Activated naive CD4-positive, alpha-beta T cell (primary cell): ENCODE results near the gene POLDIP3.

ENCODE experiments used
- DNase-seq, 4 experiments: peaks; one replicate each; lab custom pipeline; 2025; lab: John Stamatoyannopoulos, UW

The POLDIP3 gene

GRCh38 chr22:42614312-42615091 is at the start of gene POLDIP3:
POLDIP3 (minus strand) TSS chr22:42614883; CDS start chr22:42614857, 26 bp downstream.
- peak; percentile 98 to 99 (median 98) for DNase-seq

- peak; percentile 64 to 75 (median 70) for DNase-seq
Observed at GRCh38 chr22:42661985-42662831, 47.5 kb upstream of the POLDIP3 start.

DNA sequence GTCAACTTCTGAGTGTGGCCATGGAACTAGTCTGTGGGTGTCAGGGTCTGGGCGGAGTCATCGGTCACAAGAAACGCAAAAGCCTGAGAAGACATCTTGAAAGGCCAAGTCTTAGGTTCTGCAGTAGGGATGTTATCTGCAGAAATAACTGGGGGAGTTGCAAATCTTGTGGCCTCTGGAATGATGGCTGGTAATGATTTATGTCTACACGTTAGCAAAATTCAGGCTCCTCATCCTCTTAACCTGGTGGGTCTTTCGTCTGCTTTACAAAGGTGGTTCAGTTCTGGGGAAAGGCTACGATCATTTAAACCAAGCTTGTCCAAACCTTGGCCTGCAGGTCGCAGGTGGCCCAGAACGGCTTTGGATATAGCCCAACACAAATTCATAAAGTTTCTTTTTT is 41.9 kb upstream of the POLDIP3 start:
- DNase-seq: no peak

DNA sequence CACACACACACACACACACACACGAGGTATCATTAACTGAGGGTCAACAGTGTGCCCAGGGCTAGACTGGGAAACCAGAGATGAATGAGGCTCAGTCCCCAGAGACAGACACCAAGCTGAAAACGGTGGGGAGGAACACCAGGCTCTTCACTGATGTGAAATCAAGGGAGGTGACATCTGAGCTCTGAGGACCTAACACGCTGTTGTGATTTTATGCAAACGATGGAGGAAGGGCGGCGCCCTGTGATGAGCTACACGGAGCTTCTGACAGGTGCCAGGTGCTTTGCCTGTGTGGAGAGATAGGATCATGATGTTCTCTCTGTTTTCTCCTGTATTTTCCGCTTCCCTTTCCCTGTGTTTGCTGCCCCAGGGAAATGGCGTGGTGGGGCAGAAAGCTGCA is 41.0 kb upstream of the POLDIP3 start:
- DNase-seq: no peak

- no peak for DNase-seq
Observed at GRCh38 chr22:42654436-42655073, 39.9 kb upstream of the POLDIP3 start.

DNA sequence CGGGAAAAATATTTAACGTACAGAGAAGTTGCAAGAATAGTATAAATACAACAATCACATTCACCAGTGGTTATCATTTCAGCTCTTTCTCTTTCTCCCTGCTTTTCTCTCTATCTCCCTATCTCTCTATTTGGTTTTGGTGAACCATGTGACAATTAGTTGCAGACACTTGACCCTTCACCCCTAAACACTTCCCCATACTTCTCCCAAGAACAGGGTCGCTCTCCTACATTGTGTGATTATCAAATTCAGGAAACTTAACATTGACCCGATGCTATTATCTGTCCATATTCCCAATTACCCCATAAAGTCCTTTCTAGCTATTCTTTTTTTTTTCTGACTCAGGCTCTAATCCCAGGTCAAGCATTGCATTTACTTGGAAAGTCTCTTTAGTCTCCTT is 39.3 kb upstream of the POLDIP3 start:
- DNase-seq: no peak

- no peak for DNase-seq
Observed at GRCh38 chr22:42651134-42651533, 36.5 kb upstream of the POLDIP3 start.

- DNase-seq: peak; percentile 29 to 69 (median 49)
Observed at GRCh38 chr22:42649246-42650099, 34.8 kb upstream of the POLDIP3 start, which contains the start of gene CYB5R3. CYB5R3 (minus strand) TSS chr22:42649392; CDS start chr22:42649315, 77 bp downstream.

- peak in 1 of 4 experiments; percentile 16 for DNase-seq
Observed at GRCh38 chr22:42648368-42649245, 33.9 kb upstream of the POLDIP3 start.

GRCh38 chr22:42648017-42648367 is 33.3 kb upstream of the POLDIP3 start:
- no peak for DNase-seq

DNA sequence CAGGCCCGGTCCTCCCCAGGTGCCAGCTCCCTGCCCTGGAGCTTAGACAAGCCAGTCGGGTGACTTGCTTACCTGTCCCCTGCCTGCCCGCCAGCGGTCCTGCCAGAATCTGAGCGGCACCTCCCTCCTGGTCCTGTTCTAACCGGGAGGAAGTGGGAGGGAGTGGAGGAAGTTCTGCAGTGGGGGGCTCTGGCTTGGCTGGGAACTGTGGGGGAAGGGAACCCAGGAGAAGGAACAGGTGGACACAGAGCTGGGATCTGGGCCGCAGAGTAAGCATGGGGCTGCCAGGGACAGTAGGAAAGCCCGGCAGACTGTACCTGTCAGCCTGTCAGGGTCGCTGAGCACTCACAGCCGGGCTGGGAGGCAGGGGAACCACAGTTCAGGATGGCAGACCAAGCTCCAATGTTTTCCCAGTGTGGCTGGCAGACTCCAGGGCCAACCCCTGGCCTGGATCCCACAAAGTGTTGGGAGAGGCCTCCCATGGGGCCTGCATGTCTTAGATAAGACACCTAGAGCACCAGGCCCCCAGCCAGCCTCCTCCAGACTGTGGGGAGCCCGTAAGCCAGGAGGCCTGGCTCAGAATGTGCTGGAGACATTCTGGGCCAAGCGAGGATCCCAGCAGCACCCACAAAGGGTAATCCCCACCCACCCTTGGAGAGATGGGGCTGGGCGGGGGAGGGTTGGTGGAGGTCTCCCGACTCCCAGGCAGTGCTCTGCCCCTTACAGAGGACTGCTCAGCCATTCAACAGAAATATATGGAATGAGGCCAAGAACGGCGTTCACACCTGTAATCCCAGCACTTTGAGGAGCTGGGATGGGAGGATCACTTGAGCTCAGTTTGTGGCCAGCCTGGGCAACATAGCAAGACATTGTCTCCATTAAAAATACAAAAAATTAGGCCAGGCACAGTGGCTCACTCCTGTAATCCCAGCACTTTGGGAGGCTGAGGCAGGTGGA is 32.2 kb upstream of the POLDIP3 start:
- no peak for DNase-seq

GRCh38 chr22:42645938-42646568 is 31.4 kb upstream of the POLDIP3 start:
- no peak for DNase-seq

- no peak for DNase-seq
Observed at GRCh38 chr22:42645341-42645937, 30.8 kb upstream of the POLDIP3 start.

- DNase-seq: no peak
Observed at GRCh38 chr22:42644422-42645340, 30.0 kb upstream of the POLDIP3 start.

DNA sequence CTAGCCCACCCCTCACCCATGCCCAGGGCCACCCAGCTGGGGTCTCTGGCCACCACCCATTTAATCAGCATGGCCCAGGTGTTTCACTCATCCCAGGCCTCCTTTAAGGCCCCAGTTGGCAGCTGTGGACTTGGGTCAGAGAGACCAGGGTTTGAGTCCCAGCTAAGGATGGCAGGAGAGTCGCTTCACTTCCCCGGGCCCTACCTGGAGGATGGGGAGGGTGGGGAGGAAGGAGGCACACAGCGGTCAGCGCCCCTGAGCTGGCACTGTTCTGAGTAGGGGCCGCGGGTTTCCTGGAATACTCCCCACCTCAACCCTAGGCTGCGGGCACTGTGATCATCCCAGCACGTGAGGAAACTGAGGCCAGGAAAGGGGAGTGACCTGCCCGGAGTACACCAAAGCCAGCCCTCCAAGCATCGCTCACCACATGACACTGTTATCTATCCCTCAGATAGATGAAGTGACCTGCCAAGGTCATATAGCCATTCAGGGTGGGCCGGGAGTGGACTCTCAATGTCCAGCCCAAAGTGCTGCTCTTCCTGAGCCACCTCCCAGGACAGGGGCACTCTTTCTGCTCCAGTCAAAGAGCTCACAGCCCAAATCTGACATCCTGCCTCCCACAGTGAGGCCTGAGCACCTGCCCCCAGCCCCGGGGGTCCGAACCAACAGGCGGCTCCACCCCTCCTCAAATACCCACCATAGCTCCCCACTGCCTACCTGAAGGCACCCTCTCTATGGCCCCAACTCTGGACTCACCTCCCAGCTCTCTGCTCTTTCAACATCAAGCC is 29.1 kb upstream of the POLDIP3 start:
- DNase-seq: no peak

- DNase-seq: no peak
Observed at GRCh38 chr22:42642806-42643633, 28.3 kb upstream of the POLDIP3 start.
